ENCODE results near the gene MPZL3. TPM values are rescaled to one million over a fixed set of nuclear protein-coding genes. Genes with fewer than 3 reads are reported as not detected.

Gene MPZL3
- total and polyA plus RNA-seq, 2 donors = 3.9 to 7.0 TPM

GRCh38 chr11:118239509-118240205 lies 12.5 kb downstream of the MPZL3 start:
- Histone ChIP-seq H3K4me1 (ENCODE audit: control insufficient read depth in 2 of 2, insufficient read depth in 2 of 2, low read length in 2 of 2) (peaks cover 5 to 18% of the 10 kb centered on the region in 2 donors), H3K36me3 (ENCODE audit: control insufficient read depth in 2 of 2, insufficient read depth in 2 of 2, low read length in 1 of 2) (peaks cover 0 to 2% of the 10 kb centered on the region in 2 donors), H3K4me3 (ENCODE audit: low read length in 2 of 2) (no peak overlapping the region), H3K9me3 (ENCODE audit: control insufficient read depth in 2 of 2, insufficient read depth in 1 of 2, low read length in 1 of 2) (no peaks in the 10 kb centered on the region), H3K27ac (ENCODE audit: low read depth in 1 of 2, low read length in 1 of 2) (no peak overlapping the region), H3K27me3 (ENCODE audit: control insufficient read depth in 2 of 2, insufficient read depth in 1 of 2, low read length in 1 of 2) (no peaks in the 10 kb centered on the region)
- WGBS = 48% methylated on average over 5 of the region's 5 CpGs
- no peak for DNase-seq (ENCODE audit: low read depth in 6 of 9, low spot score in 9 of 9)

GRCh38 chr11:118238929-118239328 lies 13.2 kb downstream of the MPZL3 start:
- H3K27me3 ChIP-seq (ENCODE audit: control insufficient read depth in 2 of 2, insufficient read depth in 1 of 2, low read length in 1 of 2) = no peaks in the 10 kb centered on the region
- H3K4me1 ChIP-seq (ENCODE audit: control insufficient read depth in 2 of 2, insufficient read depth in 2 of 2, low read length in 2 of 2) = peaks cover 5 to 18% of the 10 kb centered on the region in 2 donors
- peak overlapping the region in 1 of 2 donors; percentile 22 for H3K27ac ChIP-seq (ENCODE audit: low read depth in 1 of 2, low read length in 1 of 2)
- no peaks in the 10 kb centered on the region for H3K9me3 ChIP-seq (ENCODE audit: control insufficient read depth in 2 of 2, insufficient read depth in 1 of 2, low read length in 1 of 2)
- H3K4me3 ChIP-seq (ENCODE audit: low read length in 2 of 2) = no peak overlapping the region
- DNase-seq (ENCODE audit: low read depth in 6 of 9, low spot score in 9 of 9) = no peak
- H3K36me3 ChIP-seq (ENCODE audit: control insufficient read depth in 2 of 2, insufficient read depth in 2 of 2, low read length in 1 of 2) = peaks cover 0 to 2% of the 10 kb centered on the region in 2 donors
- 97% methylated on average over 1 of the region's 1 CpG for WGBS

- no peak overlapping the region for H3K27ac ChIP-seq (ENCODE audit: low read depth in 1 of 2, low read length in 1 of 2)
- peaks cover 0 to 2% of the 10 kb centered on the region in 2 donors for H3K36me3 ChIP-seq (ENCODE audit: control insufficient read depth in 2 of 2, insufficient read depth in 2 of 2, low read length in 1 of 2)
- no peaks in the 10 kb centered on the region for H3K27me3 ChIP-seq (ENCODE audit: control insufficient read depth in 2 of 2, insufficient read depth in 1 of 2, low read length in 1 of 2)
- 99% methylated on average over 2 of the region's 2 CpGs for WGBS
- no peaks in the 10 kb centered on the region for H3K9me3 ChIP-seq (ENCODE audit: control insufficient read depth in 2 of 2, insufficient read depth in 1 of 2, low read length in 1 of 2)
- no peak overlapping the region for H3K4me3 ChIP-seq (ENCODE audit: low read length in 2 of 2)
- no peak for DNase-seq (ENCODE audit: low read depth in 6 of 9, low spot score in 9 of 9)
- H3K4me1 ChIP-seq (ENCODE audit: control insufficient read depth in 2 of 2, insufficient read depth in 2 of 2, low read length in 2 of 2) = peaks cover 5 to 18% of the 10 kb centered on the region in 2 donors
Observed at GRCh38 chr11:118238421-118238820, 13.7 kb downstream of the MPZL3 start.

- H3K4me3 ChIP-seq (ENCODE audit: low read length in 2 of 2) = no peak overlapping the region
- H3K27me3 ChIP-seq (ENCODE audit: control insufficient read depth in 2 of 2, insufficient read depth in 1 of 2, low read length in 1 of 2) = no peaks in the 10 kb centered on the region
- H3K36me3 ChIP-seq (ENCODE audit: control insufficient read depth in 2 of 2, insufficient read depth in 2 of 2, low read length in 1 of 2) = peaks cover 0 to 2% of the 10 kb centered on the region in 2 donors
- no peaks in the 10 kb centered on the region for H3K9me3 ChIP-seq (ENCODE audit: control insufficient read depth in 2 of 2, insufficient read depth in 1 of 2, low read length in 1 of 2)
- H3K4me1 ChIP-seq (ENCODE audit: control insufficient read depth in 2 of 2, insufficient read depth in 2 of 2, low read length in 2 of 2) = peaks cover 2 to 11% of the 10 kb centered on the region in 2 donors
- no peak overlapping the region for H3K27ac ChIP-seq (ENCODE audit: low read depth in 1 of 2, low read length in 1 of 2)
- WGBS = 97% methylated on average over 2 of the region's 2 CpGs
- DNase-seq (ENCODE audit: low read depth in 6 of 9, low spot score in 9 of 9) = no peak
Observed at GRCh38 chr11:118236170-118236569, 16.0 kb downstream of the MPZL3 start.

- Histone ChIP-seq H3K4me1 (ENCODE audit: control insufficient read depth in 2 of 2, insufficient read depth in 2 of 2, low read length in 2 of 2) (peaks cover 0 to 7% of the 10 kb centered on the region in 2 donors), H3K27me3 (ENCODE audit: control insufficient read depth in 2 of 2, insufficient read depth in 1 of 2, low read length in 1 of 2) (no peaks in the 10 kb centered on the region), H3K36me3 (ENCODE audit: control insufficient read depth in 2 of 2, insufficient read depth in 2 of 2, low read length in 1 of 2) (peaks cover 0 to 2% of the 10 kb centered on the region in 2 donors), H3K27ac (ENCODE audit: low read depth in 1 of 2, low read length in 1 of 2) (no peak overlapping the region), H3K9me3 (ENCODE audit: control insufficient read depth in 2 of 2, insufficient read depth in 1 of 2, low read length in 1 of 2) (no peaks in the 10 kb centered on the region), H3K4me3 (ENCODE audit: low read length in 2 of 2) (no peak overlapping the region)
- DNase-seq (ENCODE audit: low read depth in 6 of 9, low spot score in 9 of 9) = no peak
- 96% methylated on average over 5 of the region's 5 CpGs for WGBS
Observed at GRCh38 chr11:118234833-118235232, 17.3 kb downstream of the MPZL3 start.

DNA sequence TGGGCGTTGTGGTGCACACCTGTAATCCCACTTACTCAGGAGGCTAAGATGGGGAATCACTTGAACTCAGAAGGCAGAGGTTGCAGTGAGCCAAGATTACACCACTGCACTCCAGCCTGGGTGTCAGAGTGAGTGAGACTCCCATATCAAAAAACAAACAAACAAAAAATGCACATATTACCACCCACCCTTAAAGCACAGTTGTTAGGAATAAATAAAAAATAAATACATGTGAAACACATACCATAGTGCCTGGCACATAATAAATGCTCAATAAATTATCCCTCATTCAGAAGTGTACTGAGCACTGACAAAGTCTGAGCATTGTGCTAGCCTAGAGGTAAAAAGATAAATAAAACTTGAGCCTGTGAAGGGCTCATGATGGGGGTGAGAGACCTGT lies 18.3 kb downstream of the MPZL3 start:
- DNase-seq (ENCODE audit: low read depth in 6 of 9, low spot score in 9 of 9) = no peak
- H3K4me3 ChIP-seq (ENCODE audit: low read length in 2 of 2) = no peak overlapping the region
- peaks cover 0 to 2% of the 10 kb centered on the region in 2 donors for H3K36me3 ChIP-seq (ENCODE audit: control insufficient read depth in 2 of 2, insufficient read depth in 2 of 2, low read length in 1 of 2)
- no peaks in the 10 kb centered on the region for H3K27me3 ChIP-seq (ENCODE audit: control insufficient read depth in 2 of 2, insufficient read depth in 1 of 2, low read length in 1 of 2)
- H3K9me3 ChIP-seq (ENCODE audit: control insufficient read depth in 2 of 2, insufficient read depth in 1 of 2, low read length in 1 of 2) = no peaks in the 10 kb centered on the region
- 82% methylated on average over 1 of the region's 1 CpG for WGBS
- H3K27ac ChIP-seq (ENCODE audit: low read depth in 1 of 2, low read length in 1 of 2) = no peak overlapping the region
- peaks cover 0 to 6% of the 10 kb centered on the region in 2 donors for H3K4me1 ChIP-seq (ENCODE audit: control insufficient read depth in 2 of 2, insufficient read depth in 2 of 2, low read length in 2 of 2)

DNA sequence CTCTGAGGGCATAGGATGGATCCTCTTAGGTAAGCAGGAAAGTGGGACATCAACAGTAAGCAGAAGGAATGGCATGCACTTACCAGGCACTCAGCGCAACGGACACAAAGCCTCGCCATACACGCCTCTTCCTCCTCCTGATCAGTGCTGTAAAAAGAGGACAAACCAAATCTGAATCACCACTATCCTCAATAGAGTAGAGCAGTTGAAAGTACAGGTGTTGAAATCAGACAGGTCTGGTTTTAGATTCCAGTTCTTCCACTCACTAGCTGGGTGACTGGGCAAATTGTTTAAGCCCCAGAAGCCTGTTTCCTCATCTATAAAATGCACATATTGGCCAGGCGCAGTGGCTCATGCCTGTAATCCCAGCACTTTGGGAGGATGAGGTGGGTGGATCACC lies 18.8 kb downstream of the MPZL3 start:
- Histone ChIP-seq H3K4me3 (ENCODE audit: low read length in 2 of 2) (no peak overlapping the region), H3K27ac (ENCODE audit: low read depth in 1 of 2, low read length in 1 of 2) (no peak overlapping the region), H3K4me1 (ENCODE audit: control insufficient read depth in 2 of 2, insufficient read depth in 2 of 2, low read length in 2 of 2) (peaks cover 0 to 6% of the 10 kb centered on the region in 2 donors), H3K36me3 (ENCODE audit: control insufficient read depth in 2 of 2, insufficient read depth in 2 of 2, low read length in 1 of 2) (peaks cover 0 to 2% of the 10 kb centered on the region in 2 donors), H3K27me3 (ENCODE audit: control insufficient read depth in 2 of 2, insufficient read depth in 1 of 2, low read length in 1 of 2) (no peaks in the 10 kb centered on the region), H3K9me3 (ENCODE audit: control insufficient read depth in 2 of 2, insufficient read depth in 1 of 2, low read length in 1 of 2) (no peaks in the 10 kb centered on the region)
- WGBS = 98% methylated on average over 5 of the region's 5 CpGs
- no peak for DNase-seq (ENCODE audit: low read depth in 6 of 9, low spot score in 9 of 9)

GRCh38 chr11:118232659-118233058 lies 19.5 kb downstream of the MPZL3 start:
- DNase-seq (ENCODE audit: low read depth in 6 of 9, low spot score in 9 of 9) = no peak
- H3K27me3 ChIP-seq (ENCODE audit: control insufficient read depth in 2 of 2, insufficient read depth in 1 of 2, low read length in 1 of 2) = no peaks in the 10 kb centered on the region
- H3K27ac ChIP-seq (ENCODE audit: low read depth in 1 of 2, low read length in 1 of 2) = no peak overlapping the region
- peaks cover 0 to 2% of the 10 kb centered on the region in 2 donors for H3K36me3 ChIP-seq (ENCODE audit: control insufficient read depth in 2 of 2, insufficient read depth in 2 of 2, low read length in 1 of 2)
- H3K9me3 ChIP-seq (ENCODE audit: control insufficient read depth in 2 of 2, insufficient read depth in 1 of 2, low read length in 1 of 2) = no peaks in the 10 kb centered on the region
- H3K4me3 ChIP-seq (ENCODE audit: low read length in 2 of 2) = no peak overlapping the region
- peaks cover 4 to 10% of the 10 kb centered on the region in 2 donors for H3K4me1 ChIP-seq (ENCODE audit: control insufficient read depth in 2 of 2, insufficient read depth in 2 of 2, low read length in 2 of 2)
- WGBS = 94% methylated on average over 1 of the region's 1 CpG

GRCh38 chr11:118231461-118231860 lies 20.7 kb downstream of the MPZL3 start:
- Histone ChIP-seq H3K4me3 (ENCODE audit: low read length in 2 of 2) (no peak overlapping the region), H3K4me1 (ENCODE audit: control insufficient read depth in 2 of 2, insufficient read depth in 2 of 2, low read length in 2 of 2) (peaks cover 16 to 22% of the 10 kb centered on the region in 2 donors), H3K36me3 (ENCODE audit: control insufficient read depth in 2 of 2, insufficient read depth in 2 of 2, low read length in 1 of 2) (peaks cover 0 to 2% of the 10 kb centered on the region in 2 donors), H3K27me3 (ENCODE audit: control insufficient read depth in 2 of 2, insufficient read depth in 1 of 2, low read length in 1 of 2) (no peaks in the 10 kb centered on the region), H3K9me3 (ENCODE audit: control insufficient read depth in 2 of 2, insufficient read depth in 1 of 2, low read length in 1 of 2) (no peaks in the 10 kb centered on the region), H3K27ac (ENCODE audit: low read depth in 1 of 2, low read length in 1 of 2) (no peak overlapping the region)
- no peak for DNase-seq (ENCODE audit: low read depth in 6 of 9, low spot score in 9 of 9)
